H1 (cell line): ENCODE data around the gene TMEM51. TPM values are rescaled to one million over a fixed set of nuclear protein-coding genes. Genes with fewer than 3 reads are reported as not detected.

Source experiments
- CTCF ChIA-PET: fragments of 300-600 bp; sonication (Branson Sonifier 250); formaldehyde crosslinking; loops from one replicate; lab custom pipeline; 2021; ENCODE audit not compliant: partially characterized antibody; lab: Charles Lee
- POLR2A ChIA-PET: fragments of 300-600 bp; sonication (Branson Sonifier 250); formaldehyde crosslinking; loops from one replicate; lab custom pipeline; 2021; ENCODE audit warnings: inconsistent platforms; ENCODE audit not compliant: partially characterized antibody; lab: Charles Lee
- DNase-seq, 2 experiments: peaks; one replicate each; pipeline versions ENCODE4 v3.0.0 to v3.0.0-alpha.2; 2010 to 2022; ENCODE audit warnings: low spot score in 2 of 2, low read depth in 1 of 2, mixed read lengths in 1 of 2
- FAIRE-seq: peaks from 2 replicates; lab custom pipeline; 2011; peaks lifted over from hg19 to GRCh38; lab: Jason Lieb, UNC
- H2AFZ ChIP-seq: 2 replicates; pipeline ENCODE4 v1.8.1; 2012; ENCODE audit warnings: low read length, inconsistent platforms
- H2AK5ac ChIP-seq: 2 replicates; pipeline ENCODE4 v1.6.1; 2013; ENCODE audit warnings: low read depth, low read length
- H2BK120ac ChIP-seq: replicated peaks from 2 replicates; pipeline ENCODE3; 2013; ENCODE audit warnings: low read depth, low read length, inconsistent platforms
- H2BK12ac ChIP-seq: 2 replicates; pipeline ENCODE4 v1.6.1; 2013; ENCODE audit warnings: low read depth, low read length
- H2BK15ac ChIP-seq: 2 replicates; pipeline ENCODE4 v1.6.1; 2013; ENCODE audit warnings: low read length
- H2BK20ac ChIP-seq: 2 replicates; pipeline ENCODE4 v1.6.1; 2013; ENCODE audit warnings: low read length
- H2BK5ac ChIP-seq: 2 replicates; pipeline ENCODE4 v1.6.1; 2013; ENCODE audit warnings: low read depth, low read length
- H3K14ac ChIP-seq: 2 replicates; pipeline ENCODE4 v1.6.1; 2013; ENCODE audit warnings: inconsistent platforms; ENCODE audit not compliant: insufficient read length
- H3K18ac ChIP-seq: 2 replicates; pipeline ENCODE4 v1.6.1; 2013; ENCODE audit warnings: low read length; ENCODE audit errors: extremely low read depth
- H3K23ac ChIP-seq: 2 replicates; pipeline ENCODE4 v1.6.1; 2013; ENCODE audit warnings: inconsistent platforms; ENCODE audit not compliant: insufficient read length
- H3K23me2 ChIP-seq: 2 replicates; pipeline ENCODE4 v1.6.1; 2013; ENCODE audit warnings: low read depth, low read length
- H3K27ac ChIP-seq: 2 replicates; pipeline ENCODE4 v1.6.1; 2011; ENCODE audit warnings: low read depth, low read length, inconsistent platforms
- H3K27me3 ChIP-seq, 4 experiments: replicated peaks in 1 of 4; 1 replicate in 1 of 4; 2 replicates in 3 of 4; pipeline versions ENCODE4 v1.6.1 to v1.8.1; 2011 to 2013; ENCODE audit warnings: low read length in 3 of 4, mild to moderate bottlenecking in 3 of 4, inconsistent platforms in 2 of 4, mixed read lengths in 2 of 4, moderate library complexity in 1 of 4; ENCODE audit not compliant: control insufficient read depth in 3 of 4, insufficient read depth in 3 of 4; ENCODE audit errors: extremely low read depth in 1 of 4
- H3K36me3 ChIP-seq, 4 experiments: 2 replicates each; pipeline versions ENCODE4 v1.6.1 to v1.8.1; 2011 to 2013; ENCODE audit warnings: mild to moderate bottlenecking in 4 of 4, low read length in 3 of 4, moderate library complexity in 2 of 4, control low read depth in 1 of 4, inconsistent platforms in 1 of 4; ENCODE audit not compliant: insufficient read depth in 4 of 4, control insufficient read depth in 2 of 4
- H3K4ac ChIP-seq: replicated peaks from 2 replicates; pipeline ENCODE3; 2013; ENCODE audit warnings: low read length, low read depth, mixed read lengths, inconsistent platforms; ENCODE audit not compliant: insufficient read length
- H3K4me1 ChIP-seq, 4 experiments: replicated peaks in 1 of 4; 1 replicate in 1 of 4; 2 replicates in 3 of 4; pipeline versions ENCODE4 v1.6.1 to v1.8.1; 2011 to 2013; ENCODE audit warnings: low read length in 3 of 4, inconsistent platforms in 2 of 4, mixed read lengths in 1 of 4; ENCODE audit not compliant: insufficient read depth in 4 of 4, control insufficient read depth in 3 of 4
- H3K4me2 ChIP-seq, 2 experiments: 2 replicates each; pipeline versions ENCODE4 v1.6.1 to v1.8.1; 2011 to 2013; ENCODE audit warnings: low read depth in 2 of 2, low read length in 2 of 2, control low read depth in 1 of 2, inconsistent platforms in 1 of 2, mild to moderate bottlenecking in 1 of 2; ENCODE audit not compliant: insufficient read depth in 1 of 2
- H3K4me3 ChIP-seq, 4 experiments: fragments of 200-600, 300-600 bp in 1 of 4; sonication (generic), shearing (Covaris generic), sonication (Bioruptor Twin) in 1 of 4; 2 replicates each; pipeline versions ENCODE4 v1.5.1 to v1.8.1; 2011 to 2016; ENCODE audit warnings: low read length in 4 of 4, low read depth in 3 of 4, control low read depth in 2 of 4, inconsistent platforms in 2 of 4, mild to moderate bottlenecking in 2 of 4, mixed read lengths in 1 of 4, moderate library complexity in 1 of 4; ENCODE audit not compliant: insufficient read depth in 2 of 4; ENCODE audit errors: extremely low read depth in 1 of 4
- H3K56ac ChIP-seq: replicated peaks from 2 replicates; pipeline ENCODE3; 2013; ENCODE audit warnings: low read depth, mild to moderate bottlenecking, mixed read lengths, low read length, inconsistent platforms; ENCODE audit not compliant: insufficient read length
- H3K79me1 ChIP-seq: 2 replicates; pipeline ENCODE4 v1.6.1; 2013; ENCODE audit warnings: low read depth, low read length, control low read depth
- H3K79me2 ChIP-seq, 2 experiments: 2 replicates each; pipeline versions ENCODE4 v1.6.1 to v1.8.1; 2012 to 2013; ENCODE audit warnings: low read length in 2 of 2, mild to moderate bottlenecking in 2 of 2, inconsistent platforms in 1 of 2; ENCODE audit not compliant: insufficient read depth in 2 of 2, control insufficient read depth in 1 of 2
- H3K9ac ChIP-seq, 4 experiments: replicated peaks in 1 of 4; 1 replicate in 1 of 4; 2 replicates in 3 of 4; pipeline versions ENCODE4 v1.6.1 to v1.8.1; 2011 to 2013; ENCODE audit warnings: low read depth in 3 of 4, low read length in 3 of 4, control low read depth in 2 of 4, mild to moderate bottlenecking in 2 of 4, moderate library complexity in 2 of 4, inconsistent platforms in 1 of 4; ENCODE audit errors: extremely low read depth in 1 of 4
- H3K9me3 ChIP-seq, 2 experiments: 2 replicates each; pipeline versions ENCODE4 v1.6.1 to v1.8.1; 2012 to 2013; ENCODE audit warnings: mild to moderate bottlenecking in 2 of 2, moderate library complexity in 2 of 2, control low read depth in 1 of 2, inconsistent platforms in 1 of 2, low read depth in 1 of 2, low read length in 1 of 2, mixed read lengths in 1 of 2; ENCODE audit not compliant: insufficient read depth in 2 of 2
- H4K20me1 ChIP-seq, 2 experiments: replicated peaks in 1 of 2; 2 replicates each; pipeline versions ENCODE3 to v1.8.1; 2011 to 2013; ENCODE audit warnings: inconsistent platforms in 2 of 2, low read length in 2 of 2, mild to moderate bottlenecking in 1 of 2; ENCODE audit not compliant: insufficient read depth in 2 of 2, control insufficient read depth in 1 of 2
- H4K5ac ChIP-seq: 2 replicates; pipeline ENCODE4 v1.6.1; 2013; ENCODE audit warnings: low read length, low read depth, mixed read lengths, inconsistent platforms; ENCODE audit not compliant: insufficient read length
- H4K8ac ChIP-seq: 2 replicates; pipeline ENCODE4 v1.8.0; 2013; ENCODE audit warnings: mild to moderate bottlenecking, moderate library complexity, low read length, inconsistent platforms; ENCODE audit not compliant: insufficient read depth; ENCODE audit errors: extremely low read depth
- H4K91ac ChIP-seq: replicated peaks from 2 replicates; pipeline ENCODE3; 2013; ENCODE audit warnings: low read length, mixed read lengths, inconsistent platforms; ENCODE audit not compliant: insufficient read length
- MAFK ChIP-seq: IDR thresholded peaks from 2 replicates; pipeline ENCODE4 v1.6.1; 2012; ENCODE audit warnings: low read depth, mild to moderate bottlenecking, improper control_type of control experiment, low read length
- SRF ChIP-seq: IDR thresholded peaks from 2 replicates; pipeline ENCODE4 v1.6.1; 2011; ENCODE audit warnings: mild to moderate bottlenecking, low read depth, low read length, moderate library complexity
- WGBS, 2 experiments: shearing (Covaris generic) in 1 of 2; methylation state at CpG; one replicate each; pipeline versions ENCODE4 v1.1.6 to v1.1.7; 2013 to 2015; ENCODE audit warnings: low lambda C conversion rate in 2 of 2, mixed read lengths in 2 of 2, inconsistent platforms in 1 of 2, low coverage in 1 of 2, missing lambda C conversion rate in 1 of 2; ENCODE audit not compliant: insufficient replicate concordance in 2 of 2, insufficient coverage in 1 of 2, insufficient read length in 1 of 2; ENCODE audit errors: extremely low coverage in 1 of 2, missing lambda C conversion rate in 1 of 2; 5-methylcytosine and 5-hydroxymethylcytosine counted together
- polyA plus RNA-seq, 7 experiments: library from polyadenylated mRNA; depleted of rRNA in 3 of 7; stranded (reverse) in 5 of 7; unstranded in 2 of 7; fragments of >200 nt in 5 of 7; fragments of 200-250 nt in 2 of 7; gene quantifications; 1 replicate in 5 of 7; 2 replicates in 1 of 7; 4 replicates in 1 of 7; pipeline versions ENCODE4 v1.2.1 to v1.2.3, GENCODE V29; 2011 to 2013; ENCODE audit warnings: missing spikeins in 2 of 7, mixed read lengths in 2 of 7
- total RNA-seq: library from RNA; stranded (reverse); fragmentation: NEBNext Ultra II Directional; extraction: Animal tissue kit (Norgen Biotek cat#: 25700); gene quantifications from 2 replicates; pipeline ENCODE4 v1.2.1, GENCODE V29; 2021
- TF ChIP-seq, protein P1 (sequence below): IDR thresholded peaks from 2 replicates; pipeline ENCODE4 v1.6.1; 2012; ENCODE audit warnings: inconsistent platforms
- TF ChIP-seq, protein P2 (sequence below): IDR thresholded peaks from 2 replicates; pipeline ENCODE4 v1.6.1; 2011; ENCODE audit warnings: low read depth, mild to moderate bottlenecking, low read length; ENCODE audit not compliant: insufficient read depth
- TF ChIP-seq, protein P3 (sequence below): IDR thresholded peaks from 2 replicates; pipeline ENCODE4 v1.6.1; 2011; ENCODE audit warnings: low read length, improper control_type of control experiment

The TMEM51 gene
- total and polyA plus RNA-seq, 2 of the 8 experiments (the other 6 are each of a cell fraction or from before 2014, with no cell fraction given), result 9.9 to 10.7 TPM

DNA sequence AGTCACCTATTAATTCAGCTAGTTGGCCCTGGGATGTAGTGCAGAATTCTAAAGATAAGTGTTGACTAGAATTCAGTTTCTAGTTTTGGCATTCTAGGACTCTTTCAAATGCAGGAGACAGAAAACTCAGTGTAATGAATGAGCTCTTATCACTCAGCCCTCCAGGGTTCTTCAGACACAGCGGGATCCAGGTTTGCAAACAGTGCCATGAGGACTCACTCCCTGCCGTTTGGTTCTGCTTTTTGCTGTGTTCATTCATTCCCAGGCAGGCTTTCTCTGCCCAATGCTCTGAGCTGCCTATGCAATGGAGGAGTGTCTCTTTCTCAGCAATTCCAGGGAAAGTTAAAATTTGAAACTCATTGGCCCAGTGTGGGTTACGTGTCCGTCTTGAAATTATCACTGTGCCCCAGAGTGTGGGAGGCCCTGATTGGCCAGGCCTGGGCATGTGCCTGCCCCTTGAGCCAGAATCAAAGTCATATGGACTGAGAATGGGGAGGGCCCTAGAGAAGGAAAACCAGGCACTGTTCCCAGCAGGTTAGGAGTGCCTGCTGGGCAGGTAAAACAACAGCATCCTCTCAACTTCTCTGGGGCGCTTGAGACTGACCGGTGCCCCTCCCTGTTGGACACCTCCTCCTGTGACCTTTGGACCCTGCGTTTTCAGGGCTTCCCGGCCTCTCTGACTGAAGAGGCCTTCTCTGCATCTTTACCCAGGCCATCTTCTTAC lies 43.4 kb downstream of the TMEM51 start:
- Histone ChIP-seq H3K14ac (no peak overlapping the region), H3K79me1 (no peaks in the 10 kb centered on the region), H3K27me3 (no peaks in the 10 kb centered on the region), H3K36me3 (no peaks in the 10 kb centered on the region), H3K4me3 (peak overlapping the region in 3 of 4 experiments; percentile 14 to 32 (median 16); a peak in 3 of 8 replicates), H4K20me1 (peaks cover 0 to 3% of the 10 kb centered on the region in 2 experiments), H3K27ac (no peak overlapping the region), H2BK20ac (peak overlapping the region; percentile 28; the same call in 1 of the 2 replicates), H3K9ac (no peak overlapping the region), H3K23ac (no peak overlapping the region), H2BK12ac (no peak overlapping the region), H3K18ac (0 out of 2 replicates have a peak overlapping the region, but pooled peaks have one; percentile 40), H3K23me2 (no peaks in the 10 kb centered on the region), H3K4me1 (peaks cover 6 to 32% (median 15%) of the 10 kb centered on the region in 4 experiments; a peak in 6 of 7 replicates), H2AFZ (no peak overlapping the region), H2BK5ac (0 out of 2 replicates have a peak overlapping the region, but pooled peaks have one; percentile 26), H4K91ac (no peak overlapping the region), H4K8ac (no peak overlapping the region), H3K4ac (no peak overlapping the region), H3K79me2 (peaks cover 0 to 15% of the 10 kb centered on the region in 2 experiments; a peak in 1 of 4 replicates), H3K4me2 (peak overlapping the region; percentile 8 to 59; a peak in 3 of 4 replicates), H3K56ac (no peak overlapping the region), H3K9me3 (no peaks in the 10 kb centered on the region), H2BK120ac (no peak overlapping the region), H2BK15ac (no peak overlapping the region), H2AK5ac (no peak overlapping the region), H4K5ac (peak overlapping the region; percentile 17)
- no peak for TF ChIP-seq MAFK
- TF ChIP-seq, protein P1, sequence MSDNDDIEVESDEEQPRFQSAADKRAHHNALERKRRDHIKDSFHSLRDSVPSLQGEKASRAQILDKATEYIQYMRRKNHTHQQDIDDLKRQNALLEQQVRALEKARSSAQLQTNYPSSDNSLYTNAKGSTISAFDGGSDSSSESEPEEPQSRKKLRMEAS, result peak; percentile 32; the same call in 1 of the 2 replicates
- TF ChIP-seq SRF, result no peak
- TF ChIP-seq, protein P2, sequence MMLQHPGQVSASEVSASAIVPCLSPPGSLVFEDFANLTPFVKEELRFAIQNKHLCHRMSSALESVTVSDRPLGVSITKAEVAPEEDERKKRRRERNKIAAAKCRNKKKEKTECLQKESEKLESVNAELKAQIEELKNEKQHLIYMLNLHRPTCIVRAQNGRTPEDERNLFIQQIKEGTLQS, result peak; percentile 37; the same call in 1 of the 2 replicates
- TF ChIP-seq, protein P3, sequence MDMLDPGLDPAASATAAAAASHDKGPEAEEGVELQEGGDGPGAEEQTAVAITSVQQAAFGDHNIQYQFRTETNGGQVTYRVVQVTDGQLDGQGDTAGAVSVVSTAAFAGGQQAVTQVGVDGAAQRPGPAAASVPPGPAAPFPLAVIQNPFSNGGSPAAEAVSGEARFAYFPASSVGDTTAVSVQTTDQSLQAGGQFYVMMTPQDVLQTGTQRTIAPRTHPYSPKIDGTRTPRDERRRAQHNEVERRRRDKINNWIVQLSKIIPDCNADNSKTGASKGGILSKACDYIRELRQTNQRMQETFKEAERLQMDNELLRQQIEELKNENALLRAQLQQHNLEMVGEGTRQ, result peak; percentile 87
- 17% methylated on average over 8 of the region's 8 CpGs; no CpG with 5 or more reads in 1 of the 2 experiments for WGBS, 2 experiments
- CTCF ChIA-PET, result interaction anchor here (0.6 to 2.9 kb wide), 9 partner anchors 8 to 100 kb away, joined by 3 to 9 read pairs (median 4); no protein-coding TSS in a partner anchor
- FAIRE-seq (peak; percentile 13), DNase-seq (no peak)
- POLR2A ChIA-PET, result interaction anchor here (1.3 to 2.3 kb wide), 3 partner anchors 9 to 11 kb away, joined by 3 to 8 read pairs (median 3); no protein-coding TSS in a partner anchor
